CD4-positive, alpha-beta memory T cell (primary cell): Measurements from ENCODE around the gene EFNA3. TPM values are rescaled to one million over a fixed set of nuclear protein-coding genes. Genes with fewer than 3 reads are reported as not detected.
A peak's percentile ranks its signal among the peaks of the same experiment; 100 is the strongest.

Experiments
- CTCF ChIA-PET: fragments of 350-600 bp; sonication (Branson Sonifier 250); formaldehyde crosslinking; loops from one replicate; lab custom pipeline; 2021; ENCODE audit warnings: inconsistent platforms; ENCODE audit not compliant: partially characterized antibody; lab: Charles Lee
- POLR2A ChIA-PET: fragments of 350-600 bp; sonication (Branson Sonifier 250); formaldehyde crosslinking; loops from one replicate; lab custom pipeline; 2021; ENCODE audit not compliant: partially characterized antibody; lab: Charles Lee
- DNase-seq, 5 donors: peaks; one replicate each; pipeline versions ENCODE4 v3.0.0 to v3.0.0-alpha.2; 2020 to 2022; ENCODE audit warnings: mixed read lengths in 1 of 5
- H3K27ac ChIP-seq: one replicate; pipeline ENCODE4 v1.7.0; 2013; ENCODE audit warnings: low read depth, low read length
- H3K27me3 ChIP-seq: 2 replicates; pipeline ENCODE4 v1.7.0; 2013; ENCODE audit warnings: mild to moderate bottlenecking, low read length, moderate library complexity; ENCODE audit not compliant: insufficient read depth
- H3K36me3 ChIP-seq: 2 replicates; pipeline ENCODE4 v1.7.0; 2013; ENCODE audit warnings: mild to moderate bottlenecking, low read length, moderate library complexity; ENCODE audit not compliant: insufficient read depth
- H3K4me1 ChIP-seq: 2 replicates; pipeline ENCODE4 v1.7.0; 2013; ENCODE audit warnings: mild to moderate bottlenecking, low read length, moderate library complexity; ENCODE audit not compliant: insufficient read depth
- H3K4me3 ChIP-seq, 2 donors: one replicate each; pipeline ENCODE4 v1.7.0; 2013; ENCODE audit warnings: low read length in 2 of 2, mild to moderate bottlenecking in 1 of 2
- H3K9me3 ChIP-seq, 2 donors: one replicate each; pipeline ENCODE4 v1.7.0; 2013; ENCODE audit warnings: low read length in 2 of 2, control low read depth in 1 of 2; ENCODE audit not compliant: control insufficient read depth in 1 of 2
- H3K27ac Mint-ChIP-seq, 7 donors: one replicate each; pipeline ENCODE4 v1.8.0; 2020 to 2021; ENCODE audit warnings: mixed read lengths in 7 of 7, mild to moderate bottlenecking in 6 of 7, inconsistent platforms in 3 of 7, moderate library complexity in 3 of 7
- H3K27me3 Mint-ChIP-seq, 2 donors: one replicate each; pipeline ENCODE4 v1.8.0; 2020 to 2021; ENCODE audit warnings: mixed read lengths in 2 of 2
- H3K36me3 Mint-ChIP-seq, 2 donors: one replicate each; pipeline ENCODE4 v1.8.0; 2020 to 2021; ENCODE audit warnings: mixed read lengths in 2 of 2, inconsistent platforms in 1 of 2, mild to moderate bottlenecking in 1 of 2
- H3K4me1 Mint-ChIP-seq, 4 donors: one replicate each; pipeline ENCODE4 v1.8.0; 2020 to 2021; ENCODE audit warnings: mixed read lengths in 4 of 4, mild to moderate bottlenecking in 1 of 4
- H3K4me3 Mint-ChIP-seq, 8 donors: one replicate each; pipeline ENCODE4 v1.8.0; 2020 to 2021; ENCODE audit warnings: mixed read lengths in 8 of 8, mild to moderate bottlenecking in 7 of 8, moderate library complexity in 6 of 8, inconsistent platforms in 3 of 8
- H3K9me3 Mint-ChIP-seq, 8 donors: one replicate each; pipeline ENCODE4 v1.8.0; 2020 to 2021; ENCODE audit warnings: mixed read lengths in 8 of 8, mild to moderate bottlenecking in 5 of 8, inconsistent platforms in 3 of 8, moderate library complexity in 1 of 8
- intact Hi-C: fragments of 100-400 bp; cut with micrococcal nuclease; formaldehyde crosslinking; loops from one replicate; pipeline ENCODE4 v1.15.1; 2023
- polyA plus RNA-seq, 2 donors: library from polyadenylated mRNA; unstranded; fragments of 300-500 nt; fragmentation: Illumina TruSeq; gene quantifications; one replicate each; pipeline ENCODE4 v1.2.3, GENCODE V29; 2021
- total RNA-seq, 2 experiments: library from RNA; stranded (reverse); gene quantifications; one replicate each; pipeline ENCODE4 v1.2.3, GENCODE V29; 2021

The EFNA3 gene
- total and polyA plus RNA-seq, 4 experiments from 2014 or later: 0.34 to 4.3 (median 1.7) TPM

GRCh38 chr1:155079210-155079486 lies 511 bp downstream of the EFNA3 start:
- Histone ChIP-seq H3K9me3 (no peaks in the 10 kb centered on the region), H3K4me1 (peaks cover 54% of the 10 kb centered on the region), H3K4me3 (peak overlapping the region; percentile 41 to 42), H3K27ac (no peak overlapping the region), H3K36me3 (no peaks in the 10 kb centered on the region), H3K27me3 (peaks cover 30% of the 10 kb centered on the region)
- peaks cover 11 to 27% of the 10 kb centered on the region in 2 donors for H3K27me3 Mint-ChIP-seq
- no peak for DNase-seq
- intact Hi-C loops: no loop called here
- H3K4me3 Mint-ChIP-seq: peak overlapping the region; percentile 82 to 93 (median 86)
- peak overlapping the region in 6 of 7 donors; percentile 60 to 84 (median 72) for H3K27ac Mint-ChIP-seq
- H3K9me3 Mint-ChIP-seq: no peaks in the 10 kb centered on the region
- POLR2A ChIA-PET: interaction anchor here (0.9 to 2.9 kb wide), 6 partner anchors 8 to 51 kb away, joined by 3 to 16 read pairs (median 6); partner anchors contain the start of genes ADAM15 and EFNA4
- H3K36me3 Mint-ChIP-seq: no peaks in the 10 kb centered on the region
- CTCF ChIA-PET: interaction anchor here (0.8 to 2.4 kb wide), 5 partner anchors 17 to 54 kb away, joined by 3 to 10 read pairs (median 3); partner anchors contain the start of gene EFNA4
- peaks cover 23 to 62% (median 40%) of the 10 kb centered on the region in 4 donors for H3K4me1 Mint-ChIP-seq

- intact Hi-C loops: loop anchor here (1.0 to 5.0 kb wide), 2 partner anchors 8 to 602 kb away; no protein-coding TSS in a partner anchor
- CTCF ChIA-PET: interaction anchor here (0.8 to 2.4 kb wide), 4 partner anchors 14 to 35 kb away, joined by 3 to 10 read pairs (median 5); partner anchors contain the start of gene EFNA4
- peak overlapping the region; percentile 41 to 42 for H3K4me3 ChIP-seq
Measured at GRCh38 chr1:155079487-155080311, 1.1 kb downstream of the EFNA3 start.

GRCh38 chr1:155080312-155081228 lies 1.9 kb downstream of the EFNA3 start:
- peaks cover 13 to 35% of the 10 kb centered on the region in 2 donors for H3K27me3 Mint-ChIP-seq
- peak overlapping the region in 1 of 7 donors; percentile 84 for H3K27ac Mint-ChIP-seq
- Histone ChIP-seq H3K27me3 (peaks cover 34% of the 10 kb centered on the region), H3K36me3 (no peaks in the 10 kb centered on the region), H3K4me1 (peaks cover 62% of the 10 kb centered on the region), H3K4me3 (peak overlapping the region; percentile 12 to 39), H3K27ac (no peak overlapping the region), H3K9me3 (no peaks in the 10 kb centered on the region)
- H3K36me3 Mint-ChIP-seq: peaks cover 0 to 3% of the 10 kb centered on the region in 2 donors
- H3K4me3 Mint-ChIP-seq: peak overlapping the region; percentile 79 to 89 (median 84)
- intact Hi-C loops: loop anchor here (1.0 to 5.0 kb wide), 2 partner anchors 9 to 603 kb away; no protein-coding TSS in a partner anchor
- H3K4me1 Mint-ChIP-seq: peaks cover 31 to 71% (median 44%) of the 10 kb centered on the region in 4 donors
- ChIA-PET CTCF (interaction anchor here (0.9 to 1.9 kb wide), 4 partner anchors 10 to 35 kb away, joined by 5 to 7 read pairs (median 5); no protein-coding TSS in a partner anchor), POLR2A (interaction anchor here (0.9 to 2.9 kb wide), 10 partner anchors 10 to 137 kb away, joined by 3 to 16 read pairs (median 4); partner anchors contain the start of genes EFNA4, PBXIP1 and PYGO2)
- H3K9me3 Mint-ChIP-seq: no peaks in the 10 kb centered on the region
- peak in 1 of 5 donors; percentile 36 for DNase-seq

More at GRCh38 chr1:155079487-155080311, 1.1 kb downstream of the EFNA3 start:
- Mint-ChIP-seq H3K27me3 (peaks cover 13 to 33% of the 10 kb centered on the region in 2 donors), H3K9me3 (no peaks in the 10 kb centered on the region), H3K27ac (peak overlapping the region in 6 of 7 donors; percentile 65 to 84 (median 72)), H3K4me1 (peaks cover 28 to 65% (median 43%) of the 10 kb centered on the region in 4 donors), H3K4me3 (peak overlapping the region; percentile 82 to 93 (median 86)), H3K36me3 (peaks cover 0 to under 1% of the 10 kb centered on the region in 2 donors)
- Histone ChIP-seq H3K4me1 (peaks cover 59% of the 10 kb centered on the region), H3K36me3 (no peaks in the 10 kb centered on the region), H3K27ac (no peak overlapping the region), H3K27me3 (peaks cover 34% of the 10 kb centered on the region), H3K9me3 (no peaks in the 10 kb centered on the region)
- POLR2A ChIA-PET: interaction anchor here (0.9 to 2.9 kb wide), 11 partner anchors 9 to 124 kb away, joined by 3 to 16 read pairs (median 5); partner anchors contain the start of genes ADAM15, EFNA4 and PBXIP1
- DNase-seq: peak in 1 of 5 donors; percentile 32

- peak overlapping the region; percentile 79 to 89 (median 84) for H3K4me3 Mint-ChIP-seq
- Histone ChIP-seq H3K27me3 (peaks cover 34% of the 10 kb centered on the region), H3K4me1 (peaks cover 73% of the 10 kb centered on the region), H3K36me3 (no peaks in the 10 kb centered on the region), H3K27ac (no peak overlapping the region), H3K4me3 (peak overlapping the region in 1 of 2 donors; percentile 41), H3K9me3 (no peaks in the 10 kb centered on the region)
- peaks cover 0 to 3% of the 10 kb centered on the region in 2 donors for H3K36me3 Mint-ChIP-seq
- DNase-seq: peak in 1 of 5 donors; percentile 39
- H3K27ac Mint-ChIP-seq: peak overlapping the region in 5 of 7 donors; percentile 1 to 93 (median 67)
- peaks cover 13 to 35% of the 10 kb centered on the region in 2 donors for H3K27me3 Mint-ChIP-seq
- intact Hi-C loops: loop anchor here (5.0 kb wide), 1 partner anchor 604 kb away; no protein-coding TSS in a partner anchor
- no peaks in the 10 kb centered on the region for H3K9me3 Mint-ChIP-seq
- ChIA-PET CTCF (interaction anchor here (1.4 to 5.0 kb wide), 5 partner anchors 11 to 31 kb away, joined by 3 to 74 read pairs (median 6); partner anchors contain the start of genes ADAM15 and EFNA4), POLR2A (interaction anchor here (0.9 to 2.9 kb wide), 8 partner anchors 11 to 138 kb away, joined by 3 to 16 read pairs (median 4); partner anchors contain the start of genes EFNA4, PBXIP1 and PYGO2)
- H3K4me1 Mint-ChIP-seq: peaks cover 33 to 69% (median 47%) of the 10 kb centered on the region in 4 donors
Measured at GRCh38 chr1:155081472-155082300, 3.0 kb downstream of the EFNA3 start.

GRCh38 chr1:155082301-155083051 lies 3.8 kb downstream of the EFNA3 start:
- Mint-ChIP-seq H3K36me3 (peaks cover 0 to 3% of the 10 kb centered on the region in 2 donors), H3K27ac (peak overlapping the region in 2 of 7 donors; percentile 53 to 54), H3K4me3 (peak overlapping the region in 6 of 8 donors; percentile 38 to 83 (median 58)), H3K4me1 (peaks cover 33 to 63% (median 46%) of the 10 kb centered on the region in 4 donors), H3K9me3 (no peaks in the 10 kb centered on the region), H3K27me3 (peaks cover 13 to 35% of the 10 kb centered on the region in 2 donors)
- Histone ChIP-seq H3K9me3 (no peaks in the 10 kb centered on the region), H3K36me3 (no peaks in the 10 kb centered on the region), H3K27ac (no peak overlapping the region), H3K27me3 (peaks cover 34% of the 10 kb centered on the region), H3K4me1 (peaks cover 74% of the 10 kb centered on the region), H3K4me3 (peak overlapping the region in 1 of 2 donors; percentile 41)
- POLR2A ChIA-PET: interaction anchor here (1.5 kb wide), 1 partner anchor 146 kb away, joined by 3 read pairs; the partner anchor contains the start of gene PMVK
- CTCF ChIA-PET: interaction anchor here (1.5 to 5.0 kb wide), 3 partner anchors 17 to 32 kb away, joined by 3 to 74 read pairs (median 6); partner anchors contain the start of genes ADAM15 and EFNA4
- DNase-seq: peak in 1 of 5 donors; percentile 59
- intact Hi-C loops: loop anchor here (5.0 kb wide), 1 partner anchor 605 kb away; no protein-coding TSS in a partner anchor
